Esophagus muscularis mucosa (tissue), 4 donors: ENCODE measurements around the gene STOML1. TPM values are rescaled to one million over a fixed set of nuclear protein-coding genes. Genes with fewer than 3 reads are reported as not detected.

ENCODE experiments used
- DNase-seq: peaks from one replicate; pipeline ENCODE4 v3.0.0-alpha.2; 2017; ENCODE audit errors: extremely low spot score
- H3K27ac ChIP-seq, 4 donors: fragments of 200-600 bp; sonication (generic); replicated peaks in 1 of 4; 1 replicate in 3 of 4; 2 replicates in 1 of 4; pipeline ENCODE4 v1.5.1; 2016 to 2019; ENCODE audit warnings: mild to moderate bottlenecking in 1 of 4
- H3K27me3 ChIP-seq, 4 donors: fragments of 200-600 bp; sonication (generic); one replicate each; pipeline versions ENCODE4 v1.5.1 to v1.6.0; 2016 to 2019
- H3K36me3 ChIP-seq, 4 donors: fragments of 200-600 bp; sonication (generic); one replicate each; pipeline ENCODE4 v1.5.1; 2016 to 2019
- H3K4me1 ChIP-seq, 4 donors: fragments of 200-600 bp; sonication (generic); one replicate each; pipeline ENCODE4 v1.5.1; 2016 to 2019
- H3K4me3 ChIP-seq, 4 donors: fragments of 200-600 bp; sonication (generic); 1 replicate in 2 of 4; 2 replicates in 2 of 4; pipeline ENCODE4 v1.5.1; 2016 to 2019; ENCODE audit warnings: mild to moderate bottlenecking in 4 of 4, moderate library complexity in 1 of 4
- H3K9me3 ChIP-seq, 4 donors: fragments of 200-600 bp; sonication (generic); 1 replicate in 3 of 4; 2 replicates in 1 of 4; pipeline ENCODE4 v1.5.1; 2016 to 2019
- CTCF ChIP-seq, 3 experiments: fragments of 200-600 bp in 2 of 3; fragments of 450-650 bp in 1 of 3; sonication (generic) in 2 of 3; IDR thresholded peaks; one replicate each; pipeline ENCODE4 v1.5.1; 2017 to 2019; ENCODE audit warnings: antibody characterized with exemption in 3 of 3, mild to moderate bottlenecking in 2 of 3, moderate library complexity in 1 of 3
- EP300 ChIP-seq: sonication (generic); formaldehyde crosslinking; IDR thresholded peaks from one replicate; pipeline ENCODE4 v1.6.1; 2017; ENCODE audit warnings: antibody characterized with exemption
- POLR2A ChIP-seq: fragments of 450-650 bp; IDR thresholded peaks from one replicate; pipeline ENCODE4 v1.6.1; 2017; ENCODE audit warnings: antibody characterized with exemption, moderate library complexity, mild to moderate bottlenecking, low read depth
- POLR2AphosphoS5 ChIP-seq, 2 donors: sonication (generic); formaldehyde crosslinking; IDR thresholded peaks; one replicate each; pipeline ENCODE4 v1.6.1; 2017; ENCODE audit warnings: antibody characterized with exemption in 2 of 2
- WGBS: methylation state at CpG from one replicate; pipeline ENCODE4 v1.1.5; 2018; 5-methylcytosine and 5-hydroxymethylcytosine counted together
- intact Hi-C: fragments of 100-400 bp; cut with DNase I; formaldehyde crosslinking; loops from one replicate; pipeline ENCODE4 v1.15.1; 2023
- total RNA-seq, 4 donors: library from RNA; depleted of rRNA; stranded (reverse); fragments of >200 nt; gene quantifications; one replicate each; pipeline versions ENCODE4 v1.1.0 to v1.2.1, GENCODE V29; 2016

The STOML1 gene
- total RNA-seq, 4 donors from 2014 or later = 7.9 to 25.4 (median 14.9) TPM

DNA sequence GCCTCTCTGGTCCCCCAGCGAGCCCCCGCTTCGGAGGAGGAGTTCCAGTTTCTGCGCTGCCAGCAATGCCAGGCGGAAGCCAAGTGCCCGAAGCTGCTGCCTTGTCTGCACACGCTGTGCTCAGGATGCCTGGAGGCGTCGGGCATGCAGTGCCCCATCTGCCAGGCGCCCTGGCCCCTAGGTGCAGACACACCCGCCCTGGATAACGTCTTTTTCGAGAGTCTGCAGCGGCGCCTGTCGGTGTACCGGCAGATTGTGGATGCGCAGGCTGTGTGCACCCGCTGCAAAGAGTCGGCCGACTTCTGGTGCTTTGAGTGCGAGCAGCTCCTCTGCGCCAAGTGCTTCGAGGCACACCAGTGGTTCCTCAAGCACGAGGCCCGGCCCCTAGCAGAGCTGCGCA lies 5.9 kb upstream of the STOML1 start:
- H3K9me3 ChIP-seq = no peaks in the 10 kb centered on the region
- WGBS = 91% methylated on average over 8 of the region's 27 CpGs
- H3K4me3 ChIP-seq = peak overlapping the region in 2 of 4 donors; percentile 2 to 76
- H3K36me3 ChIP-seq = peaks cover 4 to 42% (median 28%) of the 10 kb centered on the region in 4 donors
- intact Hi-C loops = no loop called here
- H3K27me3 ChIP-seq = no peaks in the 10 kb centered on the region
- TF ChIP-seq POLR2A (no peak), EP300 (no peak), POLR2AphosphoS5 (IDR thresholded peaks at IDR 0.05) (no peak), CTCF (IDR thresholded peaks at IDR 0.05) (no peak)
- no peak for DNase-seq
- peaks cover 59 to 83% (median 80%) of the 10 kb centered on the region in 4 donors for H3K4me1 ChIP-seq
- no peak overlapping the region for H3K27ac ChIP-seq

GRCh38 chr15:73996939-73997338 lies 4.8 kb upstream of the STOML1 start:
- peaks cover 65 to 89% (median 88%) of the 10 kb centered on the region in 4 donors for H3K4me1 ChIP-seq
- H3K4me3 ChIP-seq = peak overlapping the region; percentile 76 to 93 (median 88)
- intact Hi-C loops = no loop called here
- DNase-seq = no peak
- peak in 1 of 2 donors; percentile 46 for TF ChIP-seq POLR2AphosphoS5 (IDR thresholded peaks at IDR 0.05)
- TF ChIP-seq EP300 = no peak
- TF ChIP-seq CTCF (IDR thresholded peaks at IDR 0.05) = peak in 1 of 3 experiments; percentile 4
- H3K27ac ChIP-seq = peak overlapping the region; percentile 89 to 97 (median 96)
- no peaks in the 10 kb centered on the region for H3K27me3 ChIP-seq
- WGBS = 45% methylated on average over 5 of the region's 5 CpGs
- H3K9me3 ChIP-seq = no peaks in the 10 kb centered on the region
- H3K36me3 ChIP-seq = peaks cover 4 to 35% (median 24%) of the 10 kb centered on the region in 4 donors

DNA sequence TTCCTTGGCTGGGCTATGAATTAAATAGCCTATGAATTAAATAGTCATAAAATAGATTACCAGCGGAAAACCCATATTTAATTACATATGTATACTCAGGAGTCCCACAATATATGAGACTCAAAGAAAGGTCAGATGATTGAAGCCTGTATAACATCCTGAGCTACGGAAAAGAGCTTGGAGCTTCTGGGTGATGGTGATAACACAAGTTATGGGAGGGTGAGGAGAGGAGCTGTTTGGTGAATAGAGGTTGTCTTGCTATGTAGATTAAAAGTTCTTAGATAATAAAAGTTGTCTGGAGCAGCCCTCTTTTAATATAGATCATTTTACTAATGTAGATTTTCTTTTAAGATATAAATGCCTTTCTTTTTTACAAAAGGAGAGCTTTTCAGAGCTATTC lies 4.2 kb upstream of the STOML1 start:
- peak overlapping the region; percentile 76 to 93 (median 88) for H3K4me3 ChIP-seq
- no peak for TF ChIP-seq POLR2A
- no peak for TF ChIP-seq CTCF (IDR thresholded peaks at IDR 0.05)
- no peak for TF ChIP-seq EP300
- TF ChIP-seq POLR2AphosphoS5 (IDR thresholded peaks at IDR 0.05) = no peak
- intact Hi-C loops = no loop called here
- no peaks in the 10 kb centered on the region for H3K9me3 ChIP-seq
- peak overlapping the region; percentile 89 to 97 (median 96) for H3K27ac ChIP-seq
- 48% methylated on average over 2 of the region's 2 CpGs for WGBS
- peaks cover 4 to 28% (median 23%) of the 10 kb centered on the region in 4 donors for H3K36me3 ChIP-seq
- DNase-seq = no peak
- H3K27me3 ChIP-seq = no peaks in the 10 kb centered on the region
- H3K4me1 ChIP-seq = peaks cover 67 to 92% (median 89%) of the 10 kb centered on the region in 4 donors

- H3K36me3 ChIP-seq = peaks cover 3 to 24% (median 18%) of the 10 kb centered on the region in 4 donors
- H3K27me3 ChIP-seq = no peaks in the 10 kb centered on the region
- H3K4me1 ChIP-seq = peaks cover 73 to 92% (median 89%) of the 10 kb centered on the region in 4 donors
- no peaks in the 10 kb centered on the region for H3K9me3 ChIP-seq
- WGBS = under 1% methylated on average over 18 of the region's 18 CpGs
- DNase-seq = no peak
- peak overlapping the region; percentile 89 to 97 (median 96) for H3K27ac ChIP-seq
- TF ChIP-seq POLR2AphosphoS5 (IDR thresholded peaks at IDR 0.05) (peak in 1 of 2 donors; percentile 8), CTCF (IDR thresholded peaks at IDR 0.05) (no peak)
- peak overlapping the region; percentile 76 to 93 (median 88) for H3K4me3 ChIP-seq
- intact Hi-C loops = no loop called here
Observed at GRCh38 chr15:73994912-73995622, 3.0 kb upstream of the STOML1 start.
